ENCODE measurements around the gene CROCC2. TPM values are rescaled to one million over a fixed set of nuclear protein-coding genes. Genes with fewer than 3 reads are reported as not detected.

The CROCC2 gene
- total and polyA plus RNA-seq, 2 donors (not counting 1 experiment from before 2014, with no cell fraction given), result not detected

DNA sequence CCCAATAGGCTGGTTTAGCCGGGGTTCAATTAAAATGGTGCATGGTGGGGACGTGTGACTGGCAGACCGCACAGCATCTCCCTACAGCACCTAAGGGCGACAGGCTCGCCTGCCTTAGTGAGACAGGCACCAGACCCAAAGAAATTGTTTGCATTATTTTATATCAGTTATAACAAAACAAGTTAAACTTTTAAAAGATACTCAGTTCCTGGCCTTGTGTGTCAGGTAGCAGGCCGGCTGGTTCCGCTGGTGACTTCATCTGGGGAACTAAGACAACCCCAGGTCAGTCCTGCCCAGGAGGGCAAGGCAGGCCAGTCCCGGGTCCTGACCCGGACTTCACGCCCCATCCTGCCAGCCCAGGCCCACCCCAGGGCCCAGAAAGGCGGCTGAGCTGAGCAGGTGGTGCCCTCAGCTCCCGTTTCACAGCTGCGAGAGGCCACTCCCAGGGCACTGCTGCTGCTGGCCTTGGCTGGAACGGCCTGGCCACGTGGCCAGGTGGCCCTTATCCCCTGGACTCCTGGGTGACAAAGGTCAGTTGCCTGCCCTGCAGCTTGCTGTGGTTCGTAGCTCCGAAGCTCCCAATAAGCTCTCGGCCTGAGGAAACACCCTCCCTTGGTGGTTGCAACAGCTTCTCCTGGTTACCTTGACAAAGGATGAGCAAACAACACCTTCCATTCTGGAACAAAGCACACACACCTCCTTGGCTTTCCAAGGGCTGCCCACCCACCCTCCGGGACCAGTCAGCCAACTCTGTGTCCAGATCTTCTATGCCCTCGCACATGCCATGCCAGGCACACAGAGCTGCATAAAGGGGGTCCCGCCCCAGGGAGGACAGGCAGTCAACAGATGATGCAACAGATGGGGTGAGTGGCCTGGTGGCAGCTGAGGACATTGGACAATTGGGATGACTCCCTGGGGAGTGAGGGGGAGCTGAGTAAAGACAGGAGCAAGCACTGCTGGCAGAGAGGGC lies 48.8 kb upstream of the CROCC2 start:
- POLR2A ChIA-PET, result no interaction called here
- WGBS (ENCODE audit: insufficient coverage), result 88% methylated on average over 16 of the region's 21 CpGs
- CTCF ChIA-PET, result interaction anchor here (0.8 kb wide), 1 partner anchor 57 kb away, joined by 3 read pairs; no protein-coding TSS in a partner anchor
- peaks cover 8% of the 10 kb centered on the region for H3K27me3 Mint-ChIP-seq
- no peak overlapping the region for H3K4me3 ChIP-seq (ENCODE audit: control extremely low read depth in 1 of 5, extremely low read depth in 1 of 5, insufficient read depth in 1 of 5, low read depth in 2 of 5, low read length in 4 of 5)
- no peak overlapping the region for H3K27ac ChIP-seq (ENCODE audit: low read length in 2 of 2)
- H3K27me3 ChIP-seq (replicated peaks in 1 of 4; ENCODE audit: control extremely low read depth in 1 of 4, control insufficient read depth in 3 of 4, insufficient read depth in 4 of 4, low read length in 3 of 4), result no peaks in the 10 kb centered on the region
- H3K9ac ChIP-seq (ENCODE audit: low read length), result no peak overlapping the region
- H4K20me1 ChIP-seq (ENCODE audit: control insufficient read depth, insufficient read depth, low read length, poor library complexity, severe bottlenecking), result no peaks in the 10 kb centered on the region
- peaks cover 0 to 36% (median 8%) of the 10 kb centered on the region in 3 donors for H3K9me3 ChIP-seq (ENCODE audit: control extremely low read depth in 1 of 3, control insufficient read depth in 2 of 3, insufficient read depth in 1 of 3, low read length in 2 of 3)
- no peak for TF ChIP-seq EZH2 (IDR thresholded peaks at IDR 0.05; ENCODE audit: borderline replicate concordance, insufficient read depth, low read depth, low read length, poor library complexity, severe bottlenecking)
- TF ChIP-seq, protein P1, sequence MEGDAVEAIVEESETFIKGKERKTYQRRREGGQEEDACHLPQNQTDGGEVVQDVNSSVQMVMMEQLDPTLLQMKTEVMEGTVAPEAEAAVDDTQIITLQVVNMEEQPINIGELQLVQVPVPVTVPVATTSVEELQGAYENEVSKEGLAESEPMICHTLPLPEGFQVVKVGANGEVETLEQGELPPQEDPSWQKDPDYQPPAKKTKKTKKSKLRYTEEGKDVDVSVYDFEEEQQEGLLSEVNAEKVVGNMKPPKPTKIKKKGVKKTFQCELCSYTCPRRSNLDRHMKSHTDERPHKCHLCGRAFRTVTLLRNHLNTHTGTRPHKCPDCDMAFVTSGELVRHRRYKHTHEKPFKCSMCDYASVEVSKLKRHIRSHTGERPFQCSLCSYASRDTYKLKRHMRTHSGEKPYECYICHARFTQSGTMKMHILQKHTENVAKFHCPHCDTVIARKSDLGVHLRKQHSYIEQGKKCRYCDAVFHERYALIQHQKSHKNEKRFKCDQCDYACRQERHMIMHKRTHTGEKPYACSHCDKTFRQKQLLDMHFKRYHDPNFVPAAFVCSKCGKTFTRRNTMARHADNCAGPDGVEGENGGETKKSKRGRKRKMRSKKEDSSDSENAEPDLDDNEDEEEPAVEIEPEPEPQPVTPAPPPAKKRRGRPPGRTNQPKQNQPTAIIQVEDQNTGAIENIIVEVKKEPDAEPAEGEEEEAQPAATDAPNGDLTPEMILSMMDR (IDR thresholded peaks at IDR 0.05), result no peak
- H3K36me3 ChIP-seq (replicated peaks in 1 of 2; ENCODE audit: control extremely low read depth in 1 of 2, control insufficient read depth in 1 of 2, extremely low read depth in 1 of 2, insufficient read depth in 2 of 2, low read length in 1 of 2), result no peaks in the 10 kb centered on the region
- no peak overlapping the region for H3K27ac Mint-ChIP-seq
- peaks cover 5% of the 10 kb centered on the region for H3K9me3 Mint-ChIP-seq (ENCODE audit: insufficient read depth)
- DNase-seq (no peak), ATAC-seq (ENCODE audit: low read depth) (no peak)
- no peaks in the 10 kb centered on the region for H3K4me1 ChIP-seq (ENCODE audit: control insufficient read depth in 2 of 2, insufficient read depth in 2 of 2, low read length in 2 of 2)
- intact Hi-C loops (cut with micrococcal nuclease), result no loop called here
- no peak overlapping the region for H2AFZ ChIP-seq (ENCODE audit: insufficient read depth, low read depth, low read length, poor library complexity, severe bottlenecking)
- no peaks in the 10 kb centered on the region for H3K79me2 ChIP-seq (ENCODE audit: control insufficient read depth, insufficient read depth, low read length)
- no peaks in the 10 kb centered on the region for H3K4me1 Mint-ChIP-seq
- no peak overlapping the region for H3K4me3 Mint-ChIP-seq
- no peak overlapping the region for H3K4me2 ChIP-seq (replicated peaks; ENCODE audit: low read depth, low read length, poor library complexity, severe bottlenecking)

DNA sequence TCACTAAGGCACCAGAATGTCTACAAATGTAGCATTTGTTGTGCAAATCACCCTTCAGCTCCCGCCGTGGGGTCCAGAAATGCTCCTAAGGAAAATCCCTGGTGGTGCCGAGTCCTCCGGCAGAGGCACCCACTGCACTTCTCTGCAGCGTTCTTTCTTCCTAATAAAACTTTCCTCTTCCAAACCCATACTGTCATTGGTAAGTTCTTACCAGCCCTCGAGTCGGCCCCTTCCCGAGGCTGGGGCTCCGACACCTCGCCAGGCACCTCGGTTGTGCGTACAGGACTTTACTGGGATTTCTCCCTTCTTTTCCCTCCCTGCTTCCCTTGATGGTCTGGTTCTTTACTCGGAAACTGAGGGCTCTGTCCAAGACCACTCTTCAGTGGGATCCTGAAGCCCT lies 47.8 kb upstream of the CROCC2 start:
- Histone ChIP-seq H3K36me3 (replicated peaks in 1 of 2; ENCODE audit: control extremely low read depth in 1 of 2, control insufficient read depth in 1 of 2, extremely low read depth in 1 of 2, insufficient read depth in 2 of 2, low read length in 1 of 2) (no peaks in the 10 kb centered on the region), H3K9me3 (ENCODE audit: control extremely low read depth in 1 of 3, control insufficient read depth in 2 of 3, insufficient read depth in 1 of 3, low read length in 2 of 3) (peaks cover 0 to 33% (median 8%) of the 10 kb centered on the region in 3 donors), H3K79me2 (ENCODE audit: control insufficient read depth, insufficient read depth, low read length) (no peaks in the 10 kb centered on the region), H3K9ac (ENCODE audit: low read length) (no peak overlapping the region), H3K4me2 (replicated peaks; ENCODE audit: low read depth, low read length, poor library complexity, severe bottlenecking) (no peak overlapping the region), H4K20me1 (ENCODE audit: control insufficient read depth, insufficient read depth, low read length, poor library complexity, severe bottlenecking) (no peaks in the 10 kb centered on the region), H3K4me1 (ENCODE audit: control insufficient read depth in 2 of 2, insufficient read depth in 2 of 2, low read length in 2 of 2) (no peaks in the 10 kb centered on the region), H2AFZ (ENCODE audit: insufficient read depth, low read depth, low read length, poor library complexity, severe bottlenecking) (no peak overlapping the region), H3K27me3 (replicated peaks in 1 of 4; ENCODE audit: control extremely low read depth in 1 of 4, control insufficient read depth in 3 of 4, insufficient read depth in 4 of 4, low read length in 3 of 4) (no peaks in the 10 kb centered on the region), H3K4me3 (ENCODE audit: control extremely low read depth in 1 of 5, extremely low read depth in 1 of 5, insufficient read depth in 1 of 5, low read depth in 2 of 5, low read length in 4 of 5) (no peak overlapping the region), H3K27ac (ENCODE audit: low read length in 2 of 2) (no peak overlapping the region)
- peaks cover 8% of the 10 kb centered on the region for H3K27me3 Mint-ChIP-seq
- H3K4me1 Mint-ChIP-seq, result no peaks in the 10 kb centered on the region
- no peak overlapping the region for H3K27ac Mint-ChIP-seq
- WGBS (ENCODE audit: insufficient coverage), result 98% methylated on average over 11 of the region's 13 CpGs
- POLR2A ChIA-PET, result no interaction called here
- no peak overlapping the region for H3K4me3 Mint-ChIP-seq
- TF ChIP-seq EZH2 (IDR thresholded peaks at IDR 0.05; ENCODE audit: borderline replicate concordance, insufficient read depth, low read depth, low read length, poor library complexity, severe bottlenecking), result no peak
- TF ChIP-seq, protein P1 (IDR thresholded peaks at IDR 0.05), result no peak
- H3K9me3 Mint-ChIP-seq (ENCODE audit: insufficient read depth), result peaks cover 5% of the 10 kb centered on the region
- no peak for ATAC-seq (ENCODE audit: low read depth)
- CTCF ChIA-PET, result interaction anchor here (0.8 kb wide), 1 partner anchor 56 kb away, joined by 3 read pairs; no protein-coding TSS in a partner anchor
- intact Hi-C loops (cut with micrococcal nuclease), result no loop called here
- DNase-seq, result no peak

Data from B cell (primary cell).